Measurements from ENCODE around the gene PDE4D.

GRCh38 chr5:59241119-59241518 lies 652.4 kb downstream of the PDE4D start:
- TF ChIP-seq POLR2A (IDR thresholded peaks at IDR 0.05; ENCODE audit: low read depth, low read length) (no peak), POLR2AphosphoS5 (IDR thresholded peaks at IDR 0.05; ENCODE audit: low read depth, low read length) (no peak), TAF1 (IDR thresholded peaks at IDR 0.05; ENCODE audit: borderline replicate concordance, low read depth, low read length) (no peak)
